Measurements from ENCODE around the gene ING3. TPM values are rescaled to one million over a fixed set of nuclear protein-coding genes. Genes with fewer than 3 reads are reported as not detected.

Gene ING3
- total and polyA plus RNA-seq, 8 donors = 6.2 to 10.8 (median 7.6) TPM

- no peak for FAIRE-seq
- 85 to 86% methylated on average over 3 of the region's 3 CpGs for WGBS, 2 donors
Measured at GRCh38 chr7:120955577-120956149, 5.1 kb downstream of the ING3 start.

GRCh38 chr7:120959929-120960484 lies 9.4 kb downstream of the ING3 start:
- Histone ChIP-seq H3K4me3 (no peak overlapping the region), H3K9me3 (no peaks in the 10 kb centered on the region), H3K4me1 (no peaks in the 10 kb centered on the region), H3K36me3 (peaks cover 0 to 28% (median 9%) of the 10 kb centered on the region in 3 donors), H3K27me3 (no peaks in the 10 kb centered on the region), H3K27ac (no peak overlapping the region)
- no peak for FAIRE-seq
- no peak for ATAC-seq
- intact Hi-C loops (cut with DNase I) = no loop called here
- WGBS, 2 donors = 90 to 94% methylated on average over 8 of the region's 8 CpGs
- no peak for DNase-seq
- TF ChIP-seq CTCF (IDR thresholded peaks at IDR 0.05) = no peak

More at GRCh38 chr7:120955577-120956149, 5.1 kb downstream of the ING3 start:
- Histone ChIP-seq H3K4me1 (peaks cover 8 to 18% (median 13%) of the 10 kb centered on the region in 3 donors), H3K27me3 (no peaks in the 10 kb centered on the region), H3K27ac (no peak overlapping the region), H3K36me3 (peaks cover 0 to 37% (median 9%) of the 10 kb centered on the region in 3 donors), H3K4me3 (no peak overlapping the region), H3K9me3 (no peaks in the 10 kb centered on the region)
- TF ChIP-seq CTCF (IDR thresholded peaks at IDR 0.05) = no peak
- ATAC-seq = no peak
- intact Hi-C loops (cut with DNase I) = no loop called here
- no peak for DNase-seq

- H3K27me3 ChIP-seq = no peaks in the 10 kb centered on the region
- no peak for TF ChIP-seq CTCF (IDR thresholded peaks at IDR 0.05)
- H3K36me3 ChIP-seq = peaks cover 2 to 26% (median 4%) of the 10 kb centered on the region in 3 donors
- no peak for ATAC-seq
- FAIRE-seq = no peak
- no peaks in the 10 kb centered on the region for H3K9me3 ChIP-seq
- WGBS, 2 donors = 79 to 85% methylated on average over 1 of the region's 1 CpG
- no peak overlapping the region for H3K27ac ChIP-seq
- intact Hi-C loops (cut with DNase I) = no loop called here
- DNase-seq = no peak
- no peak overlapping the region for H3K4me3 ChIP-seq
- H3K4me1 ChIP-seq = no peaks in the 10 kb centered on the region
Measured at GRCh38 chr7:120960714-120961113, 10.1 kb downstream of the ING3 start.

- intact Hi-C loops (cut with DNase I) = no loop called here
- ATAC-seq (no peak), DNase-seq (no peak), FAIRE-seq (no peak)
- Histone ChIP-seq H3K27me3 (no peaks in the 10 kb centered on the region), H3K9me3 (no peaks in the 10 kb centered on the region), H3K4me3 (no peak overlapping the region), H3K27ac (no peak overlapping the region), H3K36me3 (peaks cover 2 to 17% (median 4%) of the 10 kb centered on the region in 3 donors), H3K4me1 (no peaks in the 10 kb centered on the region)
- WGBS, 2 donors = 70 to 78% methylated on average over 1 of the region's 1 CpG
- no peak for TF ChIP-seq CTCF (IDR thresholded peaks at IDR 0.05)
Measured at GRCh38 chr7:120961638-120962173, 11.1 kb downstream of the ING3 start.

GRCh38 chr7:120964088-120964487 lies 13.5 kb downstream of the ING3 start:
- DNase-seq = no peak
- H3K4me1 ChIP-seq = no peaks in the 10 kb centered on the region
- H3K9me3 ChIP-seq = no peaks in the 10 kb centered on the region
- TF ChIP-seq CTCF (IDR thresholded peaks at IDR 0.05) = no peak
- WGBS, 2 donors = 94 to 95% methylated on average over 1 of the region's 1 CpG
- FAIRE-seq = no peak
- intact Hi-C loops (cut with DNase I) = no loop called here
- no peak overlapping the region for H3K27ac ChIP-seq
- H3K27me3 ChIP-seq = no peaks in the 10 kb centered on the region
- no peak overlapping the region for H3K4me3 ChIP-seq
- ATAC-seq = no peak
- H3K36me3 ChIP-seq = peaks cover 4 to 31% (median 8%) of the 10 kb centered on the region in 3 donors
